ENCODE results near the gene IRAG1.

The IRAG1 gene

DNA sequence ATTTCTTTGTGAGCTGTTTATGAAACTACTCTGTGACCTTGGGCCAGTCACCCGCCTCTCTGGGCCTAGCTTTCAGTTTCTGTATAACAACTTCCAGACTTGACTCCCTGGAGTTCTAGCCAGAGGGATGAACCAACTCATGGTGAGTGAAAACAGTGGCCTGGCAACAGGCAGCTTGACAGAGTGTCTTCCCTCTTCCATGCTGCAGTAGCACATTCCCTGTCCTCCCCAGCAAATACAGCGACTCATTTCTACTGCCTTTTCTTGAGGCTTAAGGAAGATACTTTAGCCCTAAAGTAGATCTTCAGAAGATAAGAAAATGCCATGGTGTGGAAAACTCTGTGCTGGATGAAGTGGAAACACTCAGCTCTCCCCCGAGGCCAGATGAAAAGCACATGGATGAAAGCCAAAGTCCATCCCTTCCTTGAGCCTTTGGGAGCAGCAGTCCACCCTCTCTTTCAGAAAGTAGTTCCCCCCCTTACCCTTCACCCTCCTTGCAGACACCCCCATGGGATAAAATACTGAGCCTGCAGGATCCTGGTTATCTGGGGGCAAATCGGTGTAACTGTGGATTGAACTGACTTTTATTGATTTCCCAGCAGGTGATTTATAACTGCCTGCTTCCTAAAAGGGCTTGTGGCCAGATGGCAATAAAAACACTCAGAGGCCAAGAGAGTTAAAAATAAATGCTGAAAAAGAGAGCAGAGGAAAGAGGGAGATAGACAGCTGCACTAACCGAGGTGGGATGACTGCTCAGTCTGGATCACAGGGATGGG lies 24.1 kb downstream of the IRAG1 start:
- no peak for DNase-seq (ENCODE audit: low read depth, low spot score)

DNA sequence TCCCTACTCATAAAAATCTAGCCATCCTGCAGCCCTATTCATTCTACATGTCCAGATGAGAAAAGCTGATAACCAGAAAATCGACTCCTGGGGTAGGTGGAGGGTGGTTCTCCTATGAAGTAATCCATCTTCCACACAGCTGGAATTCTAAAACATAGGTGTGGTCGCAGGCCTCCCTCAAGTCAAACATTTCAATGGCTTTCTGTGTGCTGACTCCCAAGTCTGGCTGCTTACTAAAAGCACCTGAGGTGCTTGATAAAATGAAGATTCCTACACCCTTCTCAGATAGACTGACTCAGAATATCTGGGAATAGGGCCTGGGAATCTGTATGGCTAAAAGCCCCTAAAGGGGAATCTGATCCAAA lies 26.1 kb downstream of the IRAG1 start:
- no peak for DNase-seq (ENCODE audit: low read depth, low spot score)

- no peak for DNase-seq (ENCODE audit: low read depth, low spot score)
Observed at GRCh38 chr11:10666556-10667520, 26.7 kb downstream of the IRAG1 start.

DNA sequence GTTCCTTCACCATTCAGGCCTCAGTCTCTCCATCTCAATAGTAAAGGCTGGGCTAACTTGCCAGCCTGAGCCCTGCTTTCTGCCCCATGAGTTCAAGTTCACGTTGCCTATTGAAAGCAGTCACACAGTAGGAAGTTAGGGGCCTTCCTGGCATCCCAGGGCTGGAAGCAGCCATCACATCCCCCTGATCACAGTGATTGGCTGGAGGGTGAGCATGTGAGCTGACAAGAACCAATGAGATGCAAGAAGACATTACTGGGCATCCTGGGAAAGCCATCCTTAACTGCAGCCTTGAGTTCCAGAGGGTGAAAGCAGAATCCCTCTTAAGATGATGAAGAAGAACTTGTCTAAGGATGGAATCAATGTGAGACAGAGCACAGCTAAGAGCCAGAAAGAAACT lies 29.1 kb downstream of the IRAG1 start:
- DNase-seq (ENCODE audit: low read depth, low spot score), result no peak

GRCh38 chr11:10663990-10664389 lies 29.6 kb downstream of the IRAG1 start:
- DNase-seq (ENCODE audit: low read depth, low spot score), result no peak

GRCh38 chr11:10663365-10663764 lies 30.2 kb downstream of the IRAG1 start:
- DNase-seq (ENCODE audit: low read depth, low spot score), result no peak

GRCh38 chr11:10660323-10660722 lies 33.2 kb downstream of the IRAG1 start:
- DNase-seq (ENCODE audit: low read depth, low spot score), result no peak

- no peak for DNase-seq (ENCODE audit: low read depth, low spot score)
Observed at GRCh38 chr11:10659339-10660216, 34.0 kb downstream of the IRAG1 start.

DNA sequence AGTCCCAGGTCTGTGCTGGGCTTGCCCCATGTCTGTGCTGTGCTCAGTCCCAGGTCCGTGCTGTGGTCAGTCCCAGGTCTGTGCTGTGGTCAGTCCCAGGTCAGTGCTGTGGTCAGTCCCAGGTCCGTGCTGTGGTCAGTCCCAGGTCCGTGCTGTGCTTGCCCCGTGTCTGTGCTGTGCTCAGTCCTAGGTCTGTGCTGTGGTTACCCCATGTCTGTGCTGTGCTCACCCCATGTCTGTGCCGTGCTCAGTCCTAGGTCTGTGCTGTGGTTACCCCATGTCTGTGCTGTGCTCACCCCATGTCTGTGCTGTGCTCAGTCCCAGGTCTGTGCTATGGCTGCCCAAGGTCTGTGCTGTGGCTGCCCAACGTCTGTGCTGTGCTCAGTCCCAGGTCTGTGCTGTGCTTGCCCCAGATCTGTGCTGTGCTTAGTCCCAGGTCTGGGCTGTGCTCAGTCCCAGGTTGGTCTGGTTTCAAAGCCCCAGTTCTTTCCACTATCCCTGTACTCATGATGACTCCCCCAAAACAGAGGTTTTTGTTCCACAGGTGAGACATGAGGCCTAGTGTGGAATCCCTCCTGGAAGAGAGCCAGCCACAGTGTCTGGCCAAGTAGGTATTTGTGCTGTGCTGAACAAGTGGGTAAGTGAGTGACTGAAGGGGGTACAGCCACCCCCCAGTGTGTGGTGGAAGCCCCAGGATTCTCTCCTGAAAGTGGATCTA lies 34.8 kb downstream of the IRAG1 start:
- no peak for DNase-seq (ENCODE audit: low read depth, low spot score)

DNA sequence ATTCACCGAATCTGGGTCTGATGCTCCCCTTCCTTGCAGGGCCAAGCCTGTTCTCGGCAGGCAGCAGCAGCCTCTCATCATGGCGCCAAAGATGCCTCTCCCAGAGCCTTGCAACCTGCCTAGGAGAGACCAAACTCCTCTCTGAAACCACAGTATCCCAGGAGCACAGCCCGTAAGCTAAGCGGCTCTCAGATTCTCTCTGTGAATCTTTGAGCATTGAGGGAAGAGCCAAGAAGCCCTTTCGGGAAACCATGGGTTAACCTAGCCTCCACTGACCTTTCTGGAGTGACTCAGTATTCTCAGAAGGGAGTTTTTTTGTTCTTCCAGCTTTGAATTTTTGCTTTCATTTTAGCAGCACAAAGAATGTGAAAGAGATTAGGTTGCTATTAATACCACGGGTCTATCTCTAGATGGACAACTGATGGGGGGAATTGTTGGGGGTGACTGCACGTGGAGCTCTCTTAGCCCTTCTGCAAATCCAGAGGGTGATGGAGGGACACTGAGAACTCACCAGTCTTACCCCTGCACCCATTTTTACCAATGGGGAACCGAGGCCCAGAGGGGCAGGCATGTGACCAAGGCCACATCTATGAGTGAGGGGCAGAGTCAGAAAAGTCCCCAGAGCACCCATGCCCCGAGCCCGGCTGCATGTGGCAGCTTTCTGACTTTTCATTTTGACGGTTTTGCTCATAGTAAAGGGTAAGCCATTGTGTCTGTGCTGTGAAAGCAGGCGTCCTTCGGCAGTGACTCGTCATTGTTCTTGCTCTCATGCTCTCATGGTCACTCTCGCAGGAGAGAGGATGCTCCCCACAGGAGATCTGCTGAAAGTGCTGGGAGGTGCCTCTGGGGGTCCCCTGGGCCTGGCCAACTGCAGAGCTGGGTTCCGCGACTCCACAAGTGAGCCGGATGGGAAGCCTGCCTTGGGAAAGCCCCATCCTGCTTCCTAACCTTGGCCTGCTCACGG lies 36.0 kb downstream of the IRAG1 start:
- no peak for DNase-seq (ENCODE audit: low read depth, low spot score)

GRCh38 chr11:10655943-10656576 lies 37.5 kb downstream of the IRAG1 start:
- DNase-seq (ENCODE audit: low read depth, low spot score), result no peak

DNA sequence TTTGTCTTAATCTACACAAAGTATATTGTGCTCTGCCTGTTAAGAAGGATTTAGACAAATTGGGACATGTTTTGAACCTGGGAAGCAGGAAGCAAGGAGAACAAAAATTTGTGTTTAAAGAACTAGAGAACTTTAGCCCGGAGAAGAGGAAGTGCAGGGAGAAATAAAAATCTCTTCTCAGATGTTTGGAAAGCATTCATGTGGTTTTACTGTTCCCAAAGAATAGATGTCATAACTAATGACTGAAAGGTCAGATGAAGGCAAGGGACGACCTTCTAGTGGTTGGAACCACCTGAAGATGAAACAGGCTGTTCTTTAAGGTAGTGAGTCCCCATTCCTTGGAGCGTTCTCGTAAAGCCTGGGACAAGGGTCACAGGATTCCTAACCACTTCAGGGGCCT lies 38.3 kb downstream of the IRAG1 start:
- no peak for DNase-seq (ENCODE audit: low read depth, low spot score)

- no peak for DNase-seq (ENCODE audit: low read depth, low spot score)
Observed at GRCh38 chr11:10654811-10655150, 38.8 kb downstream of the IRAG1 start.

DNA sequence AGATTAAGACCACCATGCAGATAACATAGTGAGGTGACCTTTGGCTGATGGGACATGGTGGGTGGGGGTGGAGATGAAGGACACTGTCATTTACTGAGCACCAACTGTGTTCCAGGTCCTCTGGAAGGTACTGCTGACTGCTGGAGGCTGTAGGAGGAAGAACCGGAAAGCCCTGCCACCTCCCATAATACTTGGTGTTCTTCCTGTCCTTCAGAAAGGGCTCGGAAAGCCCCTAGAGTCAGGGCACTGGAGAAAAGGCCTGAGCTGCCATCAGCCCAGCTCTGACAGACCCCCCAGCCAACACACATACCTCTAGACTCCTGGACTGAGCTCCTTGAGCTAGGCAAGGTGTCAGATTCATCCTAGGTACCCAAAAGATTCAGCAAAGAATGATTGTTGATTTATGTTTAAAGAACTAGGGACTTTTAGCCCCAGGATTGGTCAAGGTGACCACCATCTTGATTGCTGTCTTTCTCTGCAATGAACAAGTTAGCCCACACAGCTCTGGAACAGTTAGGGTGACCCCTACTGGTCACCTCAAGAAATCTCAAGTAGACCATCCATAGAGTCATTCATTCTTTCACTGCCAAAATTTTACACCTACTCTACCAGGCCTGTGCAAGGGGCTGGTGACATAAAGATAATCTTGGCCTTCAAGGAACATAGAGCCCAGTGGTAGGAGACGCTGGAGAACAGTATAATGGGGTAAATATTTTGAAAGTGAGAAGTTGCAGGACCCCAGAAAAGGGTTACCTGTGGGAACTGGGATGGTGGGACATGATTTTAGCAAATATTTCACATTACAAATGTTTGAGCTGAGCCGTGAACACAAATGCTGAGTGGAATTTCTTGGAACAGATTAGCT lies 39.4 kb downstream of the IRAG1 start:
- peak; percentile 28 for DNase-seq (ENCODE audit: low read depth, low spot score)

GRCh38 chr11:10653261-10653660 lies 40.3 kb downstream of the IRAG1 start:
- no peak for DNase-seq (ENCODE audit: low read depth, low spot score)

DNA sequence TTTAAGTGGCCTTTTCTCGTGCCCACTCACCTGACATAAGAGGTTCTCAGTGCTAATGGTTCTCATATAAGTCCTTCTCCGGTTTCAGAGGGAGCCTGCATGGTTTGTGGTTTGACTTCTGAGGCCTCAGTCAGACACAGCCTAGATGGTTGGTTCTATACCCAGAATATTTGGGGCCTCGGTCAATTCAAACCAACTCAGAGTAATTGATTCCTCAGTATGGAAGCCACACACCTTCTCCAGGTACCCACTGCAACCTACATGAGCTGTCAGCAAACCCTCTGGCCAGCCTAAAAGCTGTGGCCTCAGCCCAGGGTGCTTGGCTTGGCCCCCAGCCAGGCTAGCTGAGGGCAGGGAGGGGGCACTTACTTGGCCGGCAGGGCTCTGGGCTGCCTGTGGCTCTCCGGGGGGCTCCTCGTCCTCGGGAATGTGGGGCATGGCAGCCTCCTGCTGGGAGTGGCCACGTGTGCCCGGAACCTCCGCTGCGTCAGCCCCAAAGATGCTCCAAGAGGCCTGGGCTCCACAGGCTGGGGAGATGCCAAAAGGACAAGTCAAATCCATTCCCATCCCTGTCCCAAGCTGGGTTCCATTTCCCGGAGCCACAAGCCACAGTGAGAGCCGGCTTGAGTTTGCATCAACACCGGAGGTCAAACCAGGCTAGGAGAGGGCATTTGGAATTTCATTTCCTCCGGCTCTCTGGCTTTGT lies 41.7 kb downstream of the IRAG1 start:
- DNase-seq (ENCODE audit: low read depth, low spot score), result no peak

- DNase-seq (ENCODE audit: low read depth, low spot score), result no peak
Observed at GRCh38 chr11:10650630-10651029, 42.9 kb downstream of the IRAG1 start.

- no peak for DNase-seq (ENCODE audit: low read depth, low spot score)
Observed at GRCh38 chr11:10650166-10650565, 43.4 kb downstream of the IRAG1 start.
